A549 (cell line): ENCODE measurements around the gene MRPL33.
"Not testable (repeated sequence)": the region's sequence is repeated elsewhere in the genome, so short reads cannot be mapped to it uniquely, and the experiment has no call there.

Source experiments
- CHD2 ChIP-seq: fragments of 150-350 bp; IDR thresholded peaks from 2 replicates; pipeline ENCODE4 v1.6.1; 2014; ENCODE audit warnings: low read length; ENCODE audit not compliant: partially characterized antibody
- CTCF ChIP-seq: fragments of >200 bp; sonication (Bioruptor Twin); formaldehyde crosslinking; IDR thresholded peaks from 3 replicates; pipeline ENCODE4 v1.5.1; 2016
- EP300 ChIP-seq, 2 experiments: fragments of >200 bp; sonication (Bioruptor Twin); formaldehyde crosslinking; IDR thresholded peaks; 2 replicates in 1 of 2; 3 replicates in 1 of 2; pipeline ENCODE4 v1.6.1; 2016 to 2017
- MAZ ChIP-seq: fragments of 150-350 bp; IDR thresholded peaks from 2 replicates; pipeline ENCODE4 v1.6.1; 2014; ENCODE audit warnings: antibody characterized with exemption, low read depth, low read length, borderline replicate concordance
- POLR2A ChIP-seq: IDR thresholded peaks from 2 replicates; pipeline ENCODE4 v1.6.1; 2012; ENCODE audit warnings: mild to moderate bottlenecking, low read length
- RAD21 ChIP-seq, 2 experiments: fragments of >200 bp in 1 of 2; sonication (Bioruptor Twin) in 1 of 2; formaldehyde crosslinking in 1 of 2; IDR thresholded peaks in 1 of 2; conservative IDR thresholded peaks in 1 of 2; 2 replicates in 1 of 2; 3 replicates in 1 of 2; pipeline ENCODE4 v1.6.1; 2012 to 2018; ENCODE audit warnings: inconsistent platforms in 1 of 2
- RFX5 ChIP-seq: fragments of 450-650 bp; IDR thresholded peaks from 2 replicates; pipeline ENCODE4 v1.7.1; 2014; ENCODE audit warnings: antibody characterized with exemption, mild to moderate bottlenecking, moderate library complexity

- not testable (repeated sequence) for TF ChIP-seq CTCF; MAZ; RFX5; RAD21 (conservative IDR thresholded peaks at IDR 0.05 in 1 of 2, IDR thresholded peaks at IDR 0.05 in 1 of 2); POLR2A; EP300 (IDR thresholded peaks at IDR 0.05); CHD2
Measured at GRCh38 chr2:27764526-27764925, 7.0 kb upstream of the MRPL33 start.
